AG04449 (cell line): Measurements from ENCODE around the gene HOXD13.

Experiments used
- CTCF ChIA-PET: fragments of 350-600 bp; formaldehyde crosslinking; extraction: SDS; loops from one replicate; lab custom pipeline; 2021; ENCODE audit warnings: antibody characterized with exemption; lab: Yijun Ruan, JAX
- POLR2A ChIA-PET: fragments of 400-600, 350-600 bp; formaldehyde crosslinking; extraction: SDS; loops from one replicate; lab custom pipeline; 2020; ENCODE audit warnings: antibody characterized with exemption, inconsistent platforms; lab: Yijun Ruan, JAX
- DNase-seq: peaks from one replicate; pipeline ENCODE4 v3.0.0-alpha.2; 2010; ENCODE audit warnings: low read depth, low spot score
- H3K4me3 ChIP-seq: 2 replicates; pipeline ENCODE4 v1.5.1; 2011; ENCODE audit warnings: low read depth, mild to moderate bottlenecking, control low read depth, low read length
- CTCF ChIP-seq: IDR thresholded peaks from one replicate; pipeline ENCODE4 v1.5.1; 2011; ENCODE audit warnings: mild to moderate bottlenecking, moderate library complexity, low read length, control low read depth, inconsistent platforms; ENCODE audit not compliant: insufficient read depth; ENCODE audit errors: missing control alignments

HOXD13 gene

GRCh38 chr2:176075481-176075880 is 17.0 kb upstream of the HOXD13 start:
- no peak overlapping the region for H3K4me3 ChIP-seq
- TF ChIP-seq CTCF = no peak
- no peak for DNase-seq
- ChIA-PET CTCF (interaction anchor here (0.9 kb wide), 1 partner anchor 10 kb away, joined by 5 read pairs; no protein-coding TSS in a partner anchor), POLR2A (no interaction called here)

GRCh38 chr2:176076063-176076462 is 16.5 kb upstream of the HOXD13 start:
- ChIA-PET POLR2A (no interaction called here), CTCF (interaction anchor here (1.1 kb wide), 1 partner anchor 12 kb away, joined by 4 read pairs; no protein-coding TSS in a partner anchor)
- H3K4me3 ChIP-seq = no peak overlapping the region
- no peak for TF ChIP-seq CTCF
- DNase-seq = no peak

- DNase-seq = no peak
- no peak for TF ChIP-seq CTCF
- no peak overlapping the region for H3K4me3 ChIP-seq
- CTCF ChIA-PET = interaction anchor here (1.1 kb wide), 1 partner anchor 12 kb away, joined by 4 read pairs; no protein-coding TSS in a partner anchor
- POLR2A ChIA-PET = no interaction called here
Measured at GRCh38 chr2:176076796-176077195, 15.7 kb upstream of the HOXD13 start.

- H3K4me3 ChIP-seq = no peak overlapping the region
- CTCF ChIA-PET = interaction anchor here (0.8 to 7.9 kb wide), 10 partner anchors 9 to 715 kb away, joined by 3 to 115 read pairs (median 4); no protein-coding TSS in a partner anchor
Measured at GRCh38 chr2:176078541-176079284, 13.8 kb upstream of the HOXD13 start.

GRCh38 chr2:176079285-176079830 is 13.2 kb upstream of the HOXD13 start:
- CTCF ChIA-PET = interaction anchor here (0.8 to 7.9 kb wide), 10 partner anchors 9 to 716 kb away, joined by 3 to 115 read pairs (median 4); no protein-coding TSS in a partner anchor
- no peak for TF ChIP-seq CTCF
- DNase-seq = no peak
- POLR2A ChIA-PET = no interaction called here
- H3K4me3 ChIP-seq = no peak overlapping the region

More at GRCh38 chr2:176078541-176079284, 13.8 kb upstream of the HOXD13 start:
- no peak for TF ChIP-seq CTCF
- DNase-seq = no peak
- POLR2A ChIA-PET = no interaction called here
